ENCODE results near the gene TOX2.

Gene TOX2

DNA sequence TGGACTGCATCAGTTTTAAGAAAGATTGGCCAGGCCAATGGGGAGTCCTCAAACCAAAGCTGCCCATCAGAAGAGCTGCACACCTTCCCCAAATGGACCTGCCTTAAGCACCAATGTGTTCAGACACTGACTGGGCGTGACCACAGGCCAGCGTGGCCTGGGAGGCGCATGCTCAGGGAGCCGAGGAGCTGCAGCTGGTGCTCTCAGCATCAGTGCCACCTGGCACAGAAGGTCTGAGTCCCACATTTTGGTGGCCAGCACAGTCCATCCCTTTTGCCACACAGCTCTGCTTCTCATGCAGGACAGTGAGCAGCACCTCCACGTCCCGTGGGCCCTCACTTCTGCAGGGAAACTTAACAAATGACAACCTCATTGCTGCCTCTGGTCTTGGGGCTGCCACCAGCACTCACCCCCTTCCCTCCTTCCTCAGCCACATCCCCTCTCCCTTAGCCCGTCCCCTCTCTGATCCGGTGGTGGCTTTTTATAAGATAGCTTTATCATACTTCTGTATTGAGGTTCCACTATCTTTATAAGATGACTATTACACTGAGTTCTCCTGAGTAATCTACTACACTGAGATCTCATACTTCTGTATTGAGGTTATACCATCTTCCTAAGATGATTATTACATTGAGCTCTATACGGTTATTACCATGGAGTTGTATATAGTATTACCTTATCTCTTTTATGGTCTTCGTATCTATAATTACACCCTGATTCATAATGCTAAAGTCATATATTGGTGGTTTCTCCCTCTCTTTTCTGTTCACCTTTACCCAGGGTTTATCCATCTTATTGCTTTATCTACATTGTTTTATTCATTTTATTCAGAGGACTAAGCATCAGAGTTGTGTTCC is 109.1 kb downstream of the TOX2 start:
- DNase-seq, result no peak

DNA sequence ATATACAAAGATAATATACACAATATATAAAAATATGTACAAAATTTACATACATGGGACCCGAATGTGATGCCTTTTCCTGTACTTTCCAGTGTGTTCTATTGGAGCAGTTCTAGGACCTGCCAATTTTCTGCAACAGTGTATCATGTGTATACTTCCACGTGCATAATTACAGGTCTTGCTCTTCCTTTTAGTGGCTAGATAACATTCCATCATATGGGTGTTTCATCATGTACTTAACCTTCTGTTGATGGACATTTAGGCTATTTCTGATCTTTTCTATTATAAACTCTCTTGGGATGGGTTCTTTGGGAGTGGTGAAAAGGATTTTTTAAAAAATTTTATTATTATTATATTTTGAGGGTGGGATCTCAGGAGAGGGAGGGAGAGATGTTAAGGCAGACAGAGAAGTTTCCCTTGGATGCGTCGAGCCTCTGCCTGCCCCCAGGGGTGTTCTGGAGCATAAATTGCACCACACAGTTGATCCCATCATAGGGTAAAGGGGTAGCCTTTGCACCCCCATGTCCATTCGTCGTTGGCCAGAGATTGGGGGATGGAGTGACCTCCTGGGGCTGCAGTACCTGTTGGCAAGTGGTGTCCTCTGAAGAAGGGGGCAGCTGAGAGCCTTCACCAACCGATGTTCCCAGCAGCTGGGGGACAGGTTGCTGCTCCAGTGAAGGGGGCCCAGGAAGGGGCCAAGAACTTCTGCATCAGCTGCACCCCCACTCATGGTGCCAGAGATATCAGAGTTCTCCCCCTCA is 110.3 kb downstream of the TOX2 start:
- no peak for DNase-seq

DNA sequence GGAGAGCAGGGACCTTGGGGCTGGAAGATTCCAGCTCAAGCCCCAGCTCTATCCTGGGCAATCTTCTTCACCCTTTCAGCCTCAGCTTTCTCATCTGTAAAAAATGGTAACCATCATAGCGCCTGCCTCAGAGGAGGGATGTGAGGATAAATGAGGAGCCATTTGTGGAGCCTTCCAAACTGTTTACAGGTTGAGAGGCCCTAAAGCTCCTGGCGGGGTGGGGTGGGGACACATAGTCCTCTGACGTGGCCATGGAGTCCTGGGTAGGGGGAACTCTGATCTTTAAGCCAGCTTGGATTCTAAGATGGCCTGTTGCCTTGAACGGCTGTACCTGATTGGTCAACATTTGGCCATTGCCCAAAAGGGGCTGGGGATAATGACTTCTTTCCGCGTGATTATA is 111.1 kb downstream of the TOX2 start:
- DNase-seq, result no peak

DNA sequence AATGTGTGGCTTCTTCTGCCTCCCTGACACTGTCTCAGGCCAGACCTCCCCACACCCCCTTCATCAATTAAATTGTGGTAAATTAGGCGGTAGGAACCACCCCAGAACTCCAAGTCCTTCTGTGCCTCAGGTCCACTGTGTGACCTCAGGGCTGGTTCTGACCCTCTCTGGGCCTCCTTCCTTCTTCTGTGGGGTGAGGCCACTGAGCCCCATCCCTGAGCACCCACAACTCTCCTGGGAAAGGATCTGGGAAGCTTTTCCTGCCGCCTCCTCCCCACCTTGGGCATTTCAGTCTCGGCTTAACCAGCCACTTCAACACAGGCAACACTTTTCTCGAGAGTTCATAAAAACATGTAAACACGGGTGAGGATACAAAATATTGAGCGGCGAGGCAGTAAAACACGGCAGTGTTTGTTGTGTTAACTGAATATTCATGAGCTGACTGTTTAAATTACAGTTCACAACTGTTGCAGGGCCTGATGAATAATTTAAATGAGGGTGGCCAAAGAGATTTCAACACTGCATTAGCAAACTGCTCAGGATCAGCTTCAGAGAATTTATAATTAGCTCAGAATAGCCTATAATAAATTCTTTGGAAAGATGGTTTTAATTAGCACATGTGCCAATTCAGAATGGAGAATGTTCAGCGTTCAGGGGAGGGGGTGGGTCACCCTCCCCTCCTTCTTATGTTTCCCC is 112.1 kb downstream of the TOX2 start:
- DNase-seq, result no peak

DNA sequence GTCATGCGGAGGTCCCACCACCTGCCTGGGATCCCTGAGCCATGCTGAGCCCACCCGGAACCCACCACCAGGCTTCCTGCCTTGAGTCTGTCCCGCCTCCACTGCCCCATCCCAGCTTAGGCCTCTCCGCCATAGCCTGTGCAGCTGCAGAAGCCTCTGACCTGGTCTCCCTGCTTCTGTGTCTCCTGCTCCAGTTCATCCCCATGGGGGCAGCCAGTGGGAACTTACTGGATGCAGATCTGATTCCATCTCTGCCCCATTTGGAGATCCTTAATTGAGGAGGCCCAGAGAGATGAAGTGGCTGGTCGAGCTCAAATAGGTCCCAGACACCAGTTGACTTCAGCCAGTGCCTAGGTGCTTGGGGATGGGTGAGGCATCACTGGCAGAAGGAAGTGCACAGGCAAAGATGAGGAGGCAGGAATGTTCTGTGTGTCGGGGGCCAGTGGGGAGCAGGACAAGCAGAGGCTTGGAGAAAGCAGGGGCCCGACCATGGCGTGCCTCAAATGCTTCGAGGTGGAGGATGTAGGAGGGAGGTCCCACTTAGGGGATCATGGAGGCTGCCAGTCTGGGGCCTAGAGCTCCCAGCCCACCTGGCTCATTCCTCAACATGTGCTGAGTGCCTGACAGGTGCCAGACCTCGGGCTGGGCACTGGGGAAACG is 112.8 kb downstream of the TOX2 start:
- no peak for DNase-seq

DNA sequence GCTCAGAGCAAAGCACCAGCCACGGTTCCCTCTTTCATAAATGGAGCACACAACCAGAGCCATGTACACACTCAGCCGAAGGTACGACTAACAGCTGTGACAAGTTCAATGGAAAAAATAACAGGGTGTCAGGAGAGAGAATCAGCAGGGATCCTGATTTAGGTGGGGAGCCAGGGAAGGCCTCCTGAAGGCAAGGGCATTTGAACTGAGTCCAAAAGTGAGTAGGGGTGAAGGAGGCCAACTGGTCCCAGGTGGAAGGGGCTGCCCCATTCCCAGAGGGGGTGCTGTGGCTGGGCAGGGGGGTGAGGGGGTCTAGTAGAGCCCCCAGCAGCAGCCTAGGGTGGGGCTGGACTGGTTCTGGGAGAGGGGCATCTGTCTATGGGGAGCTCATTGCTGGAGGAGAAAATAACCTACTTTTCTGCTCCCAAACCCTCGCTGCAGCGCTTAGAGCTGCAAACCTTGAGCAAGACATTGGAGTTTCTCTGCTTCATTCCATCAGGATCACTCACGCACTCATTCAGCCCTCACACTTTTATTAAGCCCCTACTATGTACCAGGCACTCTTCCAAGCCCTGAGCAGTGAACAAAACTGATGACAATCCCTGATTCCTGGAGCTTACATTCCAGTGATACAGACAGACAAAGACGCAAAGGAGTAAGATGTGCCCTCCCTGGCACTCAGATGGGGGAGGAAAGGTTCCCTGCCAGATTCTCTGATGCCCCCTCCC is 113.5 kb downstream of the TOX2 start:
- no peak for DNase-seq

DNA sequence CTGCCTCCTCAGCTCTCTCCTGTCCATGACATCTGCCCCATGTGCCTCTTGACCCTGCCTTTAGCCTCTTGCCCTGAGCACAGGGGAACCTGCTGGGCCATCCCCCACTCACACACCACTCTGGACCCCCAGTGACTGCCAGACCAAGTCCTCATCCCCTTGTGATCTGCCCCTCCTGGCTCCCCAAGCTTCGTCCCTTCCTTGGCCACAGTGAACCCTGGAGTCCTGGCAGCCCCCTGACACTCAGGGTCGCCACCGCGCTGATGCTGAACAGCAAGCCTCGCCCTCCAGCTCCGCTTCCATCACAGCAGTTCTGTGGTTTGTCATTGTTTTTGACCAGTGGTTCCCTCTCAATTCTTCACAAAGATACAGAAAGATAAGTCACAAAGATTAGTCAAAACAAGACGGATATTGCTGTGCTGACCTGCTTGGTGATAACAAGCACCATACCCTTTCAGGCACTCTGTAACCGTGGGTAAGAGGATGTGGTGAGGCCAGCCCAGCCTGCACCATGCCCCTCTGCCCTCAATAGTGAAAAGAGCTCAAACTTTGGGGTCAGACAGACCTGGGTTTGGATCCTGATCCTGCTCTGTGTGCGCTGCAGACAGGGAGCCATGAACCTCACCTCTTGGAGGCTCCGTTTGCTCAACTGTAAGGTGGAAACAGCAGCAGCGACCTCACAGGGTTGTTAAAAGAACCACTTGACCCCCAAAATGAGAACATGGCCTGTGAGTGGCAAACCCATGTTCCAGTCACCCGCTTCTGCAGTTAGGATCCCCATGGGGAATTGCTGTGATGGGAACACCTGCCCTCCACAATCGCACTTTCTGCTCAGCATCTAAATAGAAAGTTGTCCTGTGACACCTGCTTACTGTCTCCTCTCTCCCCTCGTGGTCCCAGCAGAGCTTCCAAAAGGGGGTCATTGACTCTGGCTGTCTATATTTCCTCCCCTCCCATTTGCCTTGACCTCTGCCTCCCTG is 114.5 kb downstream of the TOX2 start:
- DNase-seq, result no peak

DNA sequence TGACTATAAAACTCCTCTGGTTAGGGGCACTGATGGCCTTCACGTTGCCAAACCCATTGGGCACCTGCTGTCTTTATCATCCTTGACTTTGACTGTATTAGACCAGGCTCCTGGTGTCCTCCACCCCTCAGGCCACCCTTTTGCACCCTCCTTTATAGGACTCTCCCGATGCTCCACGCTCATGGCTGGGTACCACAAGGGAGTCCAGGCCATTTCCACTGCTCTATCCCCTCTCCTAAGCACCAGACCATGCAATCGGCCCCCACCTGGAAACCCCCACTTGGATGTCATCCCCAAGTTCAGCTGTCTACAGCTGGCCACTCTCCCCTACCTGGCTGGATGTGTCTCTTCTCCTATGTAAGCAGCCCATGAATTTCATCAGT is 115.2 kb downstream of the TOX2 start:
- DNase-seq, result no peak

DNA sequence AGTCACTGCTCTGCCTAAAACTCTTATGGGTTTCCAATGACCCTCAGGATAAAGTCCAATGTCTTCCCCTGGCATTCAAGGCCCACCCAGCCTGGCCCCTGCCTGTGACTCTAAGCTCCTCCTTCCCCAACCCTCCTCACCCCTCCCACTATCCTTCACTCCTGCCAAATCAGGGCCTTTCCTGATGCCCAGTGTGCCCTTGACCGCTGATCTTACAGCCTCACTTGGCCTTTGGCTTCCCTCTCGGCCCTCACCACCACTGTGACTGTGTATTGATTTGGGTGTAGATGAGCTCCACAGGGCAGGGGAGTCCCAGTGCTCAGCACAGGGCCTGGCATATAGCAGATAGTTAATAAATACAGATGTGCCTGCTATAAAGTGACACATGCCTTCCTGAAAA is 115.7 kb downstream of the TOX2 start:
- no peak for DNase-seq

DNA sequence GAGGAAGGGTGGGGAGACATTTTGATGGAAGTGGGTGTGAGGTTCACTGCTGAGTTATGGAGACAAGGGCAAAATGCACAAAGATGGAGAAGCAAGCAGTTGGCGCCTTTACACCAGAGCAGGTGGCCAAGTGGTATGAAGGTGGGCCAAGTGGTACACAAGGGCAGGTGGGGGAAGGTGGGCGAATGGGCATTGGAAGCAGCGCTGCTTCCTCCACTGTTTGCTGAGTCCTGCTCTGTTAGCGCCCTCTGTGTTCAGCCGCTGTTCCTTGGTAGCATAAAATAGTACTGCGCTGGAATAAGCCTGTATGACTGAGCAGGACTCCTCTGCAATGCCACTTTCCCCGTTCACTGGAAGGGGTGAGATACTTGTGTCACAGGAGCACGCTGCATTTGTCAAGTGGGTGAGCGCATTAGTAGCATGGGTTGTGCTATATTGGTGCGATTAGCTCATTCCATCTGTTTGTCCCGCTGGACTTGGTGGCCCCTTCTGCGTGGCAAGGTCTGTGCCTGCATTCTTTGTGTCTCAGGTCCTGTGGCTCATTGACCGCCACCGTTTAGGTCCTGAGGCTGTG is 116.4 kb downstream of the TOX2 start:
- no peak for DNase-seq

DNA sequence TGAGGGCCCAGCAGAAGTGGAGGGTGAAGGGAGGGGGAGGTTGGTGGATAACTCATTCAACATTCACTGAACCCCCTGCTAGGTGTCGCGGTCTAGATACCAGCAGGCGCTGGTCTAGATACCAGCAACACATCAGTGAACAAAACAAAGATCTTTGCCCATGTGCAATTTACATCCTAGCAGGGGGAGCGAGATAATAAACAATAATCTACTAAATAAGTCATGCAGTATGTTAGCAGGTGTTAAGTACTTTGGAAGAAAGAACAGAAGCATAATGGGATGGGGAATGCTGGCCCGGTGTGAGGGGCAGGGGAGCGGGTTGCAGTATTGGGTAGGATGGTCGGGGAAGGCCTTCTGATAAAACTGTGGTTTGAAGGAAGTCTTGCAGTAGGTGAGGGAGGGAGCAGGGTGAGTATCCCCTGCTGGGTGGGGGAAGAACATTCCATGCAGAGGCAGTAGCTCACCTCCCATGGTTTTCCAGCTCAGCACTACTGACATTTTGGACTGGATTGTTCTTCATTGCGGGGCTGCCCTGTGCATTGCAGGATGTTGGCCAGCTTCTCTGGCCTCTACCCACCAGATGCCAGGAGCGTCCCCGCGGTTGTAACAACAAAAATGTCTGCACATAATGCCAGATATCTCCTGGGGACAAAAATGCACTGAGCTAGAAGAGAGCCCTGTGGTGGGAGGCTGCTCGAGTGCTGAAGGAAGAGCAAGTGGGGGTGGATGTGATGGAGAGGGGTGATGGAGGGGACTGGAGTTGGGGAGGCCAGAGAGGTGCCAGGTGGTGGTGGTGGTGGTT is 117.3 kb downstream of the TOX2 start:
- no peak for DNase-seq

DNA sequence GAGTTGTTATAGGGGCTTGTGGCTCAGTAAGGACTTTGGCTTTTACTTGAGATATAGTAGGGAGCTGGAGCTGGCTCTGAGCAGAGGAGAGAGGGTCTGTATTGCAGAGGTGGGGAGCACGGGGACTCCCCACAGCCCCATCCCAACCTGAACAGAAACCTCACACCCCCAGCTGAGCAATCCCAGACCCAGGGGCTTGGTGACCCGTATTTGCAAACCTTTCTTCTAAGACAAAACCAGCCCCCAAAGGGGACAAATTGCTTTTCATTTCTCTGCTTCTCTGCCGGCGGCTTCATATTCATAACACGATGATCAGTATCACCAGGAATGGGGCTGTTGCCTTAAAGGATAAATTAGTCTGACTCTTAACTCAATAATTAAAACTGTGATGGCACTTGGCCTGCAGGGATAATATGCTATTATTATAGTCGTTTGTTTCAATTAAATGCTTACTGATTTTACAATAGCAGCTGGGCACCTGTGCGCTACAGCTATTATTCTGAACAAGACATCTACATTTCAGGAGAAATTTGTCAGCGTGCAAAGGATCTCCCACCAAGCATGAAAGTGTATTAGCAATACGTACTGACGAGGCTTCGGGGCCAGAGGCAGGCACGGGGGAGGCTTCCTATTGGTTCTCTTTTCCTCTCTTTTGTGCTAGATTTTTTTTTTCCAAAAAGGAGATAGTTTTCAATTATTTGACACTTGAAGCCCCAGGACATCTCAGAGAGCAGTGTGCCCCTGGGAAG is 118.1 kb downstream of the TOX2 start:
- DNase-seq, result no peak

DNA sequence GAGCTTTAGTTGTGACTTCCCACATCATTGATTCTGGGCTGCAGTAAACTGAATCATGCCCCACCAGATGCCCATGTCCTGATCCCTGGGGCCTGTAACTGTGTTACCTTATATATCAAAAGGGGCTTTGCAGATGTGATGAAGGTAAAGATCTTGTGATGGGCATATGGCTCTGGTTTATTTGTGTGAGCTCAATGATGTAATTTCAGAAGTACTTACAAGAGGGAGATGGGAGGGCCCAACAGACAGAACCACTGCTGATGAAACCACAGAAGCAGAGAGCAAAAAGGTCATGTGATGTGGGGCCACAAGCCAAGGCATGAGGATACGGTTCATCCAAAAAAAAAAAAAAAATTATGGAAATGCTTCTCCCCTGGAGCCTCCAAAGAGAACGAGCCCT is 118.7 kb downstream of the TOX2 start:
- no peak for DNase-seq

DNA sequence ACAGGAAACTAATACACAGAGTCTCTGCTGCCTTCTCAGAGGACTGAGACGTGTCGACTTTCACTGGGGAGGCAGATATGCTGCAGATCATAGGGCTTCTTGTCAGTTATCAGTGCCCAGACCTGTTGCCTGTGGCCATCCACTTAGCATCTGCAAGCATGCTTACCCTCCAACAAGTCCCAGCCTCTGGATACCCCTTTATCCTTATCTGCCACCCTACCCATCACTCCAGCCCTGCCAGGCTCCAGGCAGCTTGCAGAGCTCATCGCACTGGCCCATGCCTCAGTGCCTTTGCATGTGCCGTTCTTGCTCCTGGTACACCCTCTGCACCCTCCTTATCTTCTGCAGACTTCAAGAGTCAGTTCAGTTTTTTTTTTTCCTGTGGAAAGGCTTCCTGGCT is 119.2 kb downstream of the TOX2 start:
- no peak for DNase-seq

DNA sequence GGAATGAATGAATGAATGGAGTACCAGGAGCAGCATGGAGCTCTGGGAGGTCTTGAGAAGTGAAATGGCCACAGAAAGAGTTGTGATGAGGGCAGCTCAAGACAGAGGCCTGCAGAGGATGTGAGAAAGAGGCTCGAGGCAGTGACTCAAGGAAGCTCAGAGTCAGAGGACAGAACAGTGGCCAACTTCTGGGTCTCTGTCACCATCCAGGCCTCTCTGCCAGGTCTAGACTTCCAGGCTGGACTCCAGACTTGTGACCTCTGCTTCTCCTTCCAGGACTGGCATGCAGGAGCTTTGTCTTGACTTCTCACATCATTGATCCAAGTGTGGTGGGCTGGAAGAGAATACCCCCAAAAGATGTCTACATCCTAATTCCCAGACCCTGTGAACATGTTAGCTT is 119.8 kb downstream of the TOX2 start:
- DNase-seq, result no peak

DNA sequence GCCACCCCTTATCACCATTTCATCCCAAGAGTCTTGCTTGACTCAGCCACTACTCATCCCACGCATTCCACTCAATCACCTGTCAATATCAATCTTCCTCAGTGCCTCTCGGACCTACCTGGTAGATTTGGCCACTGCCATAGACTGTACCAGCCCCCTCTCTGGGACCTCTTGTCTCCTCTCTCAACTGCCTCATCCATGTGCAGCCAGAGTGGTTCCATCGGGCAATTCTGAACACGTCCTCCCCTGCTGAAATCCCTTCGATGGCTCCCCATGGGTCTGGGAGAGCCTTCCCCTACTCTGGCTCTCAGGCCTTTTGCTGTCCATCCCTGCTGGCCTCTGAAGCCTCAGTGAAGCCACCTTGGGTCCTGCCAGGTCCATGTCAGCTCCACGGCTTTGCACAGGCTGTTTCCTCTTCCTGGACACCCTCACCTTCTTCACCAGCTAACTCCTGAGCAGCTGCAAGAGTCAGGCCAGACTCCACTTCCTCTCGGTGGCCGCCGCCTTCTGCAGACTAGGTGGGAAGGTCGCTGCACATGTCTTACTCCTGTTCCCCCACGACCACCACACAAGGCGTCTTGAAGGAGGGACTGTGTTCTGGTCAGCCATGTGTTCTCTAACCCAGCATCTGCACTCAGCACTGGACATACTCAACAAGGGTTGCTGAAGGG is 120.4 kb downstream of the TOX2 start:
- no peak for DNase-seq

DNA sequence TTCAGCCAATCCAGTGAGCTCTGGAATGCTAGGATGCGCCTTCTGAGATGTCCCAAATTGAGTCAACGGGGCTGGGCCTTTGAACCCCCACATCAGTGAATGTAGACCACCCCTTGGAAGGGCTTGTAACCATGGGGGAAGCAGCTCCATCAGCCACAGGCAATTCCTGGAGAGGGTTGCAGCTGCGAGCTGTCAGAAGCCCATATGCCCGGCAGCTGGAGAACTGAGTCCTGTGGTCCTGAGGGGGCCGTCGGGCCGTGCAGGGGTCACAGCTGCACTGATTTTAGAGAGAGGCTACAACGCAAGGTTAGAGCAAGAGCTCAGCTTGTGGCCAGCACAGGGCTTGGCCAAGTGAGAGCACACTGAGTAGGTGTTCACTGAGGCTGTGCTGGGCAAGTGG is 121.3 kb downstream of the TOX2 start:
- DNase-seq, result no peak

DNA sequence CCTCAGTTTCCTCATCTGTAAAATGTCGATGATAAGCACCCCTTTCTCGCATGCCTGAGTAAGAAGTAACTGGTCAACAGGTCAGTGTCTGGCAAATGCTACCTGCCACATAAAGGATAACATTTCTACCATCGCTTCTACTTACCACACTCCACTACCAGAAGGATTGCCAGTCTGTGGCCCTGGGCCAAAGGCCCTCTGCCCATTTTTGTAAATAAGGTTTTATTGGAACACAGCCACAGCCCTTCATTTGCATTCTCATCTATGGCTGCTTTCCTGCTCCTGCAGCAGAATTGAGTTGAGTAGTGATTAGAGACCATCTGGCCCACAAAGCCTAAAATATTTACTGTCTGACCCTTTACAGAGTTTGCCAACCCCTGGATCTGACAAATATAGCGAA is 121.8 kb downstream of the TOX2 start:
- DNase-seq, result no peak

DNA sequence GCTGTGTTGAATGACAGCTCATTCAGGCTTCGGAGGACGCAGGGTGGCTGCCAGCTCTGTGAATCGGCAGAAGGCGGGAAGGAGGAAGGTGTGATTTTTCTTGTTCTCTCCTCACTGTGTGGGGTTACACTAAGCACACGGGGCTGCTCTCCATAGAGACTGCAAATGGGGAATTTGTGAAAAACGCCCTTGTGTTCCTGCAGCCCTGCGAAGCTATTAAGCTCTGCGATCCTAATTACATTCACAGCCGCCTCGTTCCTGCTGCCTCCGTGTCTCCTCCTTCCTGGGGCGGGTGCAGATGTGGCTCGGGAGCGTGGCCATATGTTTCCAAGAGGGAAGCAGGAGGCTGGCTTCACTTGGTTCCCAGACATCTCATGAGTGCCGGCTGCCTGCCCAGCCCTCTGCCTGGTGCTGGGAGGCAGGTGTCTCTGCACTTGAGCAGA is 124.0 kb downstream of the TOX2 start:
- no peak for DNase-seq

Measured in NCI-H1694 (cell line).